ENCODE data around the gene PPME1.

GRCh38 chr11:74272276-74272675, 101.2 kb downstream of the PPME1 start:
- TF ChIP-seq CTCF (IDR thresholded peaks at IDR 0.05), result no peak
- TF ChIP-seq POLR2A (IDR thresholded peaks at IDR 0.05), result no peak

All from Peyer's patch (tissue), 4 donors.